Stimulated activated effector memory CD8-positive, alpha-beta T cell treated with anti-CD3 and anti-CD28 coated beads, Interleukin-12 subunit alpha, Interleukin-12 subunit beta, amount 100 ng/mL, for 72 hours (primary cell): ENCODE data around the gene TMC4.
"Not testable (repeated sequence)": the region's sequence is repeated elsewhere in the genome, so short reads cannot be mapped to it uniquely, and the experiment has no call there.

Experiments
- ATAC-seq: fragments of 150-1000 bp; cut with Tn5 transposase; 2 replicates; pipeline ENCODE4 v1.10.0; 2021
- DNase-seq, 2 donors: peaks; one replicate each; pipeline ENCODE4 v3.0.0; 2021 to 2022; ENCODE audit warnings: low spot score in 2 of 2
- H3K27ac Mint-ChIP-seq: one replicate; pipeline ENCODE4 v1.8.0; 2022; ENCODE audit warnings: mild to moderate bottlenecking, mixed read lengths
- H3K36me3 Mint-ChIP-seq: one replicate; pipeline ENCODE4 v1.8.0; 2022; ENCODE audit warnings: mild to moderate bottlenecking, mixed read lengths
- H3K4me1 Mint-ChIP-seq: one replicate; pipeline ENCODE4 v1.8.0; 2022; ENCODE audit warnings: mixed read lengths
- H3K4me3 Mint-ChIP-seq: one replicate; pipeline ENCODE4 v1.8.0; 2022; ENCODE audit warnings: mild to moderate bottlenecking, mixed read lengths
- H3K9me3 Mint-ChIP-seq: one replicate; pipeline ENCODE4 v1.8.0; 2022; ENCODE audit warnings: mixed read lengths

TMC4 gene, protein sequence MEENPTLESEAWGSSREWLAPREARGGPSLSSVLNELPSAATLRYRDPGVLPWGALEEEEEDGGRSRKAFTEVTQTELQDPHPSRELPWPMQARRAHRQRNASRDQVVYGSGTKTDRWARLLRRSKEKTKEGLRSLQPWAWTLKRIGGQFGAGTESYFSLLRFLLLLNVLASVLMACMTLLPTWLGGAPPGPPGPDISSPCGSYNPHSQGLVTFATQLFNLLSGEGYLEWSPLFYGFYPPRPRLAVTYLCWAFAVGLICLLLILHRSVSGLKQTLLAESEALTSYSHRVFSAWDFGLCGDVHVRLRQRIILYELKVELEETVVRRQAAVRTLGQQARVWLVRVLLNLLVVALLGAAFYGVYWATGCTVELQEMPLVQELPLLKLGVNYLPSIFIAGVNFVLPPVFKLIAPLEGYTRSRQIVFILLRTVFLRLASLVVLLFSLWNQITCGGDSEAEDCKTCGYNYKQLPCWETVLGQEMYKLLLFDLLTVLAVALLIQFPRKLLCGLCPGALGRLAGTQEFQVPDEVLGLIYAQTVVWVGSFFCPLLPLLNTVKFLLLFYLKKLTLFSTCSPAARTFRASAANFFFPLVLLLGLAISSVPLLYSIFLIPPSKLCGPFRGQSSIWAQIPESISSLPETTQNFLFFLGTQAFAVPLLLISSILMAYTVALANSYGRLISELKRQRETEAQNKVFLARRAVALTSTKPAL

DNA sequence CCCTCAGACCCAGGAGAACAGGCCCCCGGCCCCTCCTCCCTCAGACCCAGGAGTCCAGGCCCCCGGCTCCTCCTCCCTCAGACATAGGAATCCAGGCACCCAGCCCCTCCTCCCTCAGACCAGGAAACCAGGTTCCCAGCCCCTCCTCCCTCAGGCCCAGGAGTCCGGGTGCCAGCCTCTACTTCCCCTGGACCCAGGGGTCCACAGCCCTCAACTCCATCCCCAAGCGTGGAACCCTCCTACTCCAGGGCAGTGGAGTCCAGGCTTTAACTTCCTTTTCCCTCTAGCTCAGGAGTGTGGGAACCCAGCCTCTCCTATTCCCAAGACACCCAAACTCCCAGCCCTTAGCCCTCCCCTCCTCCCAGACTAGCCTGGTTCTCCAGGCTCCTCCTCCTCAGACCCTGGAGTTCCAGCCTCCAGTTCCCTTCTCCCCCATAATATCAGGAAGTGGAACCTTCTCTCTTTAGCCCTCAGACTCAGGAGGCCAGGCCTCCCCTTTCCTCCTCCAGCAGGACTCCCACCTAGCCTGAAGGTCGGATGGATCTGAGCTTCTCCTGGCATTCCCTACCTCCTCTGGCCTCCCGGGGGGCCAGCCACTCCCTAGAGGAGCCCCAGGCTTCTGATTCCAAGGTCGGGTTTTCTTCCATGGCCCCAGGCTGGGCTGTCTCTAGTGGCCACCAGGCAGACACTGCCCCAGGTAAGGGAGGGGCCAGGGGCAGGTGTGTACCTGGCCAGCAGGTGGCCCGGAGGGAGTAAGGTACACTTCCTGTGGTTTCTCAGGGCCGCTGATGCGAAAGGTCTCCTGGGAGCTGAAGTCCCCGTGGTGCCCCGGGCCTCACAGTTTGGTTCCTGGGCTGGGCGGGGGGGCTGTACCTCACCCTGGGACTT lies at the start of gene TMC4:
Gene TMC4 (minus strand): TSS at position 690 of the 888 bp plus-strand sequence. CDS start 43 bp downstream, at position 647.
- peak within 1 kb of the TSS; percentile 48 for H3K27ac Mint-ChIP-seq
- H3K4me3 Mint-ChIP-seq: no peak within 1 kb of the TSS
- H3K9me3 Mint-ChIP-seq: no peaks in the 10 kb centered on the region
- ATAC-seq: no peak
- DNase-seq: no peak
- peaks cover 36% of the 10 kb centered on the region for H3K36me3 Mint-ChIP-seq
- peaks cover 11% of the 10 kb centered on the region for H3K4me1 Mint-ChIP-seq

- not testable (repeated sequence) for ATAC-seq, H3K9me3 Mint-ChIP-seq, H3K4me3 Mint-ChIP-seq, DNase-seq, H3K27ac Mint-ChIP-seq, H3K36me3 Mint-ChIP-seq
- peaks cover 18% of the 10 kb centered on the region for H3K4me1 Mint-ChIP-seq
Observed at GRCh38 chr19:54221947-54222346, 49.0 kb upstream of the TMC4 start.

GRCh38 chr19:54219702-54220101 lies 46.7 kb upstream of the TMC4 start:
- not testable (repeated sequence) for H3K4me3 Mint-ChIP-seq, ATAC-seq, H3K27ac Mint-ChIP-seq, DNase-seq, H3K9me3 Mint-ChIP-seq
- Mint-ChIP-seq H3K4me1 (peaks cover 18% of the 10 kb centered on the region), H3K36me3 (peaks cover 14% of the 10 kb centered on the region)

GRCh38 chr19:54218960-54219661 lies 46.2 kb upstream of the TMC4 start:
- peaks cover 11% of the 10 kb centered on the region for H3K36me3 Mint-ChIP-seq
- DNase-seq (no peak), ATAC-seq (no peak)
- no peak overlapping the region for H3K27ac Mint-ChIP-seq
- no peaks in the 10 kb centered on the region for H3K9me3 Mint-ChIP-seq
- H3K4me3 Mint-ChIP-seq: no peak overlapping the region
- peaks cover 18% of the 10 kb centered on the region for H3K4me1 Mint-ChIP-seq

DNA sequence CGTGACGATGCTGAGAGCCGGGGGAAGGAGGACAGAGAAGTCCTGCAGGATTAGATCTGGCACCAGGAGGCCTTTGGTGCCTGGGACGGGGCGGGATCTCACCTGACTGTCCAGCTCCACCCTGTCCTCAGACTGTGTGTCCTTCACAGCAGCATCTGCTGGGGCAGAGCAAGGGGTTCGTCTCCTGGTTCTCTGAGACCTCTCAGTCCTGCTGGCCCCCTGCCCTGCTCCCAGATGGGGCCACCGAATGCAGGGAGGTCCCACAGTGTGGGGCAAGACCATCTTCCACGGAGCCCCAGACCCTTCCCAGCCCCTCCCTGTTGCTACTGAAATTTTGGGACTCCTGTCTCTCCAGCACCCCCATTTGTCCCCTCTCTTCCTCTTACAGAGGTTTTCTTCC lies 45.3 kb upstream of the TMC4 start:
- Mint-ChIP-seq H3K9me3 (no peaks in the 10 kb centered on the region), H3K4me3 (no peak overlapping the region), H3K4me1 (peaks cover 14% of the 10 kb centered on the region), H3K27ac (no peak overlapping the region), H3K36me3 (peaks cover 11% of the 10 kb centered on the region)
- ATAC-seq (no peak), DNase-seq (no peak)

DNA sequence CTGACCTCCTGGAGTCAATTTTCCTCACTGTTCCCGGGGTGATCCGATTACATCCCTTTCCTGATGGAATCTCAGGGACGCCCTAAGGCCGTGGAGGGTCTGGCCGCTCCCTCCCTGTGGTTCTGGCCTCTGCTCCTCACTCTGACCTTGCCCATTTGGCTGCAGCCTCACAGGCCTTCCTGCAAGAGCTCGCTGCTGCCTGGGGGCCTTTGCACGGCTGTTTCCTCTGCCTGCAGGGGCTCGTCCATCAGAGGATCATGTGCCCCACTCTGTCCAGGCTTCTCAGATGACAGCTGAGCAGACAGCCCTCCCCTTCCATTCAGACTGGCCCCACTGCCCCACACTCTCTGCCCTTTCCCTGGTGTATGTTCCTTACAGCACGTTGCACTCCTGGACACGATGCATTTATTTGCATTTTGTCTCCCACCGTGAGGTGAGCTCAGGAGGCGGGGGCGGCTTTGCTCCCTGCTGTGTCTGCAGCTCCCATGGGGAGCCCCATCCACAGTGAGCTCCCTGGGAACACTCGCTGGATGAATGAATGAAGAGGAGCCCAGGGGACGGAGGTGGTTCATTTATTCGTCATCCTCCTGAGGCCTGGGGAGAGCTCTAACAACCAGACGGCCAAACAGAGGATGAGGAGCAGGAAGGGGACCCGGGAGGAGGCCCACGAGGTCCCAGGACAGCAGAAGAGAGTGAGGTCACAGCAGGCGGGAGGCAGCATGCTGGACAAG lies 44.7 kb upstream of the TMC4 start:
- not testable (repeated sequence) for DNase-seq, H3K9me3 Mint-ChIP-seq, ATAC-seq, H3K4me3 Mint-ChIP-seq, H3K4me1 Mint-ChIP-seq
- peaks cover 17% of the 10 kb centered on the region for H3K36me3 Mint-ChIP-seq
- H3K27ac Mint-ChIP-seq: peak overlapping the region; percentile 17

DNA sequence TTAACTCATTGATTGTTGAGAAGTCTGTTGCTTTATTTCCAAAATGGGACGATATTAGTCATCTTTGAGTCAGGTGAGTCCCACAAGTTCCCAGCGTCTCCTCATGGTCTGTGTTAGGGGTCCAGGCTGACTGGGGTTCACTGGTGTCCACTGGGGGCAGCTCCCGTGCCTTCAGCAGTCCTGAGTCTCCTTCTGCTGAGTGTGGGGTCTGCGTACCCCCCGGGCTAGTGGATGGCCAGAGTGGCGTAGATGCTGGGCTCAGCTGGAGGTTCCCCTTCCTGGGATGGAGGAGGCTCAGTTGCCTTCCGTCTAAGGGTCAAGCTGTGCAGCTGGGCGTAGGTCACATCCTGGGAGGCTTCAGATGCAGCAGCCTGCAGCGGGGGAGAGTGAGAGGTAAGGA lies 43.9 kb upstream of the TMC4 start:
- H3K27ac Mint-ChIP-seq: no peak overlapping the region
- no peak for DNase-seq
- H3K4me3 Mint-ChIP-seq: no peak overlapping the region
- ATAC-seq: no peak
- H3K9me3 Mint-ChIP-seq: no peaks in the 10 kb centered on the region
- peaks cover 5% of the 10 kb centered on the region for H3K4me1 Mint-ChIP-seq
- H3K36me3 Mint-ChIP-seq: peaks cover 25% of the 10 kb centered on the region

DNA sequence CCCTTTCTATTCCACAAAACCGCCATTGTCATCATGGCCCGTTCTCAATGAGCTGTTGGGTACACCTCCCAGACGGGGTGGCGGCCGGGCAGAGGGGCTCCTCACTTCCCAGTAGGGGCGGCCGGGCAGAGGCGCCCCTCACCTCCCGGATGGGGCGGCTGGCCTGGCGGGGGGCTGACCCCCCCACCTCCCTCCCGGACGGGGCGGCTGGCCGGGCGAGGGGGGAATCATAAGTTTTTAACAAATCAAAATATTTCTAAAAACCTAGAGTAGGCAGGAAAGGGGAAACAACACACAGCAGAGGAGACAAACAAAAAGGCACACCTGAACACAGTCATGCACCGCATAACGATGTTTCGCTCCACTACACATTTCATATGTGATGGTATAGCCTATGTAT lies 41.8 kb upstream of the TMC4 start:
- DNase-seq, ATAC-seq, H3K4me3 Mint-ChIP-seq, H3K27ac Mint-ChIP-seq, H3K9me3 Mint-ChIP-seq: not testable (repeated sequence)
- H3K4me1 Mint-ChIP-seq: peaks cover 18% of the 10 kb centered on the region
- H3K36me3 Mint-ChIP-seq: peaks cover 43% of the 10 kb centered on the region

DNA sequence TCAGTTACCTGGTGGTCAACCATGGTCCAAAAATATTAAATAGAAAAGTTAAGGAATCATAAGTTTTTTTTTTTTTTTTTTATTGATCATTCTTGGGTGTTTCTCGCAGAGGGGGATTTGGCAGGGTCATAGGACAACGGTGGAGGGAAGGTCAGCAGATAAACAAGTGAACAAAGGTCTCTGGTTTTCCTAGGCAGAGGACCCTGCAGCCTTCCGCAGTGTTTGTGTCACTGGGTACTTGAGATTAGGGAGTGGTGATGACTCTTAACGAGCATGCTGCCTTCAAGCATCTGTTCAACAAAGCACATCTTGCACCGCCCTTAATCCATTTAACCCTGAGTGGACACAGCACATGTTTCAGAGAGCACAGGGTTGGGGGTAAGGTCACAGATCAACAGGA lies 41.3 kb upstream of the TMC4 start:
- H3K27ac Mint-ChIP-seq, H3K4me3 Mint-ChIP-seq, ATAC-seq, H3K9me3 Mint-ChIP-seq, DNase-seq: not testable (repeated sequence)
- peaks cover 23% of the 10 kb centered on the region for H3K4me1 Mint-ChIP-seq
- peaks cover 49% of the 10 kb centered on the region for H3K36me3 Mint-ChIP-seq

GRCh38 chr19:54211235-54211634 lies 38.3 kb upstream of the TMC4 start:
- Mint-ChIP-seq H3K4me1 (peaks cover 53% of the 10 kb centered on the region), H3K36me3 (peaks cover 69% of the 10 kb centered on the region), H3K27ac (peak overlapping the region; percentile 73), H3K4me3 (peak overlapping the region; percentile 36), H3K9me3 (no peaks in the 10 kb centered on the region)
- ATAC-seq (no peak), DNase-seq (no peak)

- Mint-ChIP-seq H3K4me1 (peaks cover 66% of the 10 kb centered on the region), H3K27ac (peak overlapping the region; percentile 90), H3K4me3 (peak overlapping the region; percentile 36), H3K9me3 (no peaks in the 10 kb centered on the region), H3K36me3 (peaks cover 80% of the 10 kb centered on the region)
- ATAC-seq (no peak), DNase-seq (no peak)
Observed at GRCh38 chr19:54209811-54210494, 37.0 kb upstream of the TMC4 start.

- H3K27ac Mint-ChIP-seq: peak overlapping the region; percentile 90
- peaks cover 87% of the 10 kb centered on the region for H3K36me3 Mint-ChIP-seq
Observed at GRCh38 chr19:54209058-54209810, 36.3 kb upstream of the TMC4 start.

GRCh38 chr19:54208784-54209057 lies 35.8 kb upstream of the TMC4 start:
- H3K9me3 Mint-ChIP-seq: no peaks in the 10 kb centered on the region
- H3K27ac Mint-ChIP-seq: peak overlapping the region; percentile 90
- H3K4me1 Mint-ChIP-seq: peaks cover 78% of the 10 kb centered on the region
- peaks cover 93% of the 10 kb centered on the region for H3K36me3 Mint-ChIP-seq
- peak overlapping the region; percentile 88 for H3K4me3 Mint-ChIP-seq
- ATAC-seq (no peak), DNase-seq (peak in 1 of 2 donors; percentile 63)

More at GRCh38 chr19:54209058-54209810, 36.3 kb upstream of the TMC4 start:
- peak overlapping the region; percentile 36 for H3K4me3 Mint-ChIP-seq
- H3K9me3 Mint-ChIP-seq: no peaks in the 10 kb centered on the region
- peaks cover 73% of the 10 kb centered on the region for H3K4me1 Mint-ChIP-seq
- no peak for ATAC-seq
- DNase-seq: peak in 1 of 2 donors; percentile 65
